Measurements from ENCODE around the gene GPN2.

The GPN2 gene

DNA sequence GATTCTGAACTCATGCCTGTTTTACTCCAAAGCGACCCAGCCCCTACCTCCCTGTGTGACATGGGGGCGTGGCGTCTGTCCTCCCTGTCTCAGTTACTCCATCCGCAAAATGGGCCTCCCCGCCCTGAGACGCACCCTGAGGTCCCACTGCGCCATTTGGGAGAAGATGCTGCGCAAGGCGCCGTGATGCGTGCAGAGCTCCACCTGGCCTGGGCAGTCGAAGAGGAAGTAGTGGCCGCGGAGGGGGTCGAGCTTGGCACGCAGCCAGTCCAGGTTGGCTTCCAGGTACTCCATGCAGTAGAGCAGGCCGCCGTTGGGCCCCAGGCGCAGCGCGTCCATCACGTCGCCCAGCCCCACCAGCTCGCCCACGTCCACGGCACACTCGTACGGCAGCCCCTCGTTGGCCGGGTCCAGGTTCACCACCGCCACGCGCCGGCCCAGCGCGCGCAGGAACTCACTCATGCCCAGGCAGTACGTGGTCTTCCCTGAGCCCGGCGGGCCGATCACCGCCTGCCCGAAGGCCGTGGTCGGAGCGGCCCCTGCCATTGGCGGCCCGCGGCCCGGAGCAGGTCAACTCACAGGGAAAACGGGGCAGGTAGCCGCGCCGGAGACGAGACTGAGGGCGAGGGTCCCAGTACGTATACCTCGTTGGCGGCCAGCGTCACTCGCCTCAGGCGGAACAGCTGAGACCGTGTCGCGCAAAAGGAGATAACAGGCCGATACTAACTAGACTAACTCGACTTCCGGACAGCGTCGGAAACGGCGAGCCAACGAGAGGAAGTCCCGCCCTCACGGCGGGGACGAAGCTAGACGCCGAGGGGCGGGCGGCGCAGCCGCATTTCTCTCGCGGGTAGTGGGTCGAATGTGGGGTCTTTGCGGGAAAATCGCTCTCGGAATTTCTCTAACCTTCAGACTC is at the start of gene GPN2:
GPN2 (minus strand) TSS at position 733 of the 916 bp plus-strand sequence; CDS start at position 546, 187 bp downstream.
- DNase-seq, result peak; percentile 73

DNA sequence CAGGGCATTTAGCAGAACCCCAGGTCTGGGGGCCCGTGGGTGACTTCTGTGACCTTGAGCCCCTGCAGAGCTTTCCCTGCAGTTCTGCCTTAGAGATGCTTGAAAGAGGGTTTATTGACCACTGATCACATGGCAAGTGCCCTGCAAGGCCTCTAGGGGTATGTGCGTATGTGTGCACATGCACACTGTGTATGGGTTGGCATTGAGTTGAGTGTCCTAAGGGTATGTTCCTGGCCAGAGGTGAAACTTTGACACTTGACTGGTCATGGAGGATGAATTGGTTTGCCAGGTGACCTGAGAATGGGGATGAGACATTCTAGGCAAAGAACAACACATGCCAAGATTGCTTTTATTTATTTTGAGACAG is 48.6 kb upstream of the GPN2 start:
- DNase-seq, result no peak

DNA sequence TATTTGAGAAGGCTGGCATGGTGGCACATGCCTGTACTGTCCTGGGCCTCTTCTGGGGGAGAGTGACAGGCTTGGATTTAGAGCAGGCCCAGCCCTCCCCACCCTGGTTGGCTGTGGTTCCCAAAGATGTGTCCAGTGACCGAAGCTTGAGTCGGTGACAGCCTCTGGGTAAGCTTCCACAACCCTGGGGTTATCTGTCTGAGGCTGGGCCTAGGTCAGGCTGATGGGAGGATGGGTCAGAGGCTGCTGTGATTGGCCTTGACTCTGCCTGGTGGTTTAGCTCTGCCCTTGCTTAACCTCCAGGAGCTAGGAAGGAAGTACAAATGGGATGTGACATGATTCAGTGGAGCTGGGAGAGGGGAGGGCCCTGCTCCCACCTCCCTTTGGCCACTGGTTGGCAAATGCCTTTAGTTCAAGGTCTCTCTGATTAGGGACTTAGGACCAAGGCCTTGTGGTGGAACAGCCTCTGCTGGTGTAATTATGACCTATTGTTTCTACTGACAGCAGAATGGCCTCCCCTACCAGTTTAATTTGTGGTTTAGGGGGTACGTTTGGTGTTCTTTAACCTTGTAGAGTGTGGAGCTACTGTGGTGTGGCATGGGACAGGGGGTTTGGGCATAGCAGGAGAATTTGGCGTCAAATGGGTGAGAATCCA is 48.0 kb upstream of the GPN2 start:
- DNase-seq, result no peak

DNA sequence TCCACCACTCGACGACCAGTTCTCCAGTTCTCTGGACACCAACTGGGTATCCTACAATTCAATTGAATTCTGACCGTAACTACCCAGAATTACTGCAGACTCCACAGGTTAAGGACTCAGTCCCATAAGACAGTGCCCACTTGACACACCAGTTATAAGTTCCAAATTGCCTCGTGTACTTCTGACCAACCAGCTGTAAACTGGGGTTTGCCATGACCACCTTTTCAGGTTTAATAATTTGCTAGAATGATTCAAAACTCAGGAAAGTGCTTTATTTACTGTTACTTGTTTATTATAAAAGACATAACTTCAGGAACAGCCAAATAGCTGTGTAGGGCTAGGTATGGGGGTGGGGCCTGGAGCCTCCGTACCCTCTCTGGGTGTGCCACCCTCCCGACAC is 46.7 kb upstream of the GPN2 start:
- DNase-seq, result no peak

DNA sequence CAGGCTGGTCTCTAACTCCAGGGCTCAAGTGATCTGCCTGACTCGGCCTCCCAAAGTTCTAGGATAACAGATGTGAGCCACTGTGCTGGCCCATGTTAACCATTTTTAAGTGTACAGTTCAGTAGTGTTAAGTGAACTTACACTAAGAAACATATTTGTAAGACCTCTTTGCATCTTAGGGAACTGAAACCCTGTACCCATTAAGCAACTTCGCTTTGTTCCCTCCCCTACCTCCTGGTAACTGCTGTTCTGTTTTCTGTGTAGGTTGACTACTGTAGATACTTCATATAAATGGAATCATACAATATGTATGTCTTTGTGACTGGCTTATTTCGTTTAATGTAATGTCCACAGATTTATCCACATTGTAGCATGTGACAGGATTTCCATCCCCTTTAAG is 42.4 kb upstream of the GPN2 start:
- DNase-seq, result no peak

DNA sequence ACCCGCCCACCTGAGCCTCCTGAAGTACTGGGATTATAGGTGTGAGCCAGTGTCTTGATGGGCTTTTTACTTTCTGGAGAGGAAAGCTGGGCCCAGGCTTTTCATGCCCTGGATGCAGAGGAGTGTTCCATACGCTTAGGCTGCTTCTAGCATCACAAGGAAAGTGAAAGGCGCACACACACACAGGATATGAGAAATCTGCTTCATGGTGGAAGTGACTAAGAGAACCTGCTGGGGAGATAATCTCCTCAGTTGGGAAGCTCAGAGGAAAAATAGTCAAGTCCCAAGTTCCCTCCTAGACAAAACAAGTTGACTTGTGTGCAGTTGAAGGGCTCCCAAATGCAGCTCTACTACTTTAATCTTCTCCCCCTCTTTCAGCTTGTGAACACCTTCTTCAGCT is 33.6 kb upstream of the GPN2 start:
- no peak for DNase-seq

DNA sequence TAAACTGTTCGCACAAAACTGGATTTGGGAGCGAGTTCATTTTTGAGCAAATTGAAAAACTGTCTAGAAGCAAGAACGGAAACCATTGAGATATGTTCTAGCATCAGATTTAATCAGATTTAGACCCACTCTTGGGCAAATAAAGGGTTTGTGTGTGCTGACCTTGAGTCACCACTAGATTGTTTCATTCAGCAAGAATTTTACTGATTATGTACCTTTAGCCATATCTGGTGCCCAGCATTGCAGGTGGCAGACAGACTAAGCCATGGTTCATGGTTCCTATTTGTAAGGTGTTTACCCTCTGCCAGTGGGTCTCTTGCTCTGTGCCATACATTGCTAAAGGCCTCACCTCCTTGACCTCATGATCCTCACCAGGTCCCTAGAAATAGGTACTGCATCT is 32.8 kb upstream of the GPN2 start:
- DNase-seq, result no peak

DNA sequence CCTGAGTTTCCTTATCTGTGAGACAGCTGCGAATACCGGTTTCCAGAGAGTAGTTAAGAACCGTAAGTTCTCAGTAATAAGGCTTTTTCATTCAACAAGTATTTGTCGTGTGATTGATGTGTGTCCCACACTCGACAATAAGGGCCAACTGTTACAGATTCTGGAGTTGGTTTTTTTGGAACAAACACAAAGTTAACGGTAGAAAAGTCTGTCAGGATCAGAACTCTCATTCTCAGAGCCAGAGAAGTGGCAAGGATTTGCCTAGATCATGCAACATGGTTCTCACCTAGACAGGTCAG is 32.3 kb upstream of the GPN2 start:
- no peak for DNase-seq

DNA sequence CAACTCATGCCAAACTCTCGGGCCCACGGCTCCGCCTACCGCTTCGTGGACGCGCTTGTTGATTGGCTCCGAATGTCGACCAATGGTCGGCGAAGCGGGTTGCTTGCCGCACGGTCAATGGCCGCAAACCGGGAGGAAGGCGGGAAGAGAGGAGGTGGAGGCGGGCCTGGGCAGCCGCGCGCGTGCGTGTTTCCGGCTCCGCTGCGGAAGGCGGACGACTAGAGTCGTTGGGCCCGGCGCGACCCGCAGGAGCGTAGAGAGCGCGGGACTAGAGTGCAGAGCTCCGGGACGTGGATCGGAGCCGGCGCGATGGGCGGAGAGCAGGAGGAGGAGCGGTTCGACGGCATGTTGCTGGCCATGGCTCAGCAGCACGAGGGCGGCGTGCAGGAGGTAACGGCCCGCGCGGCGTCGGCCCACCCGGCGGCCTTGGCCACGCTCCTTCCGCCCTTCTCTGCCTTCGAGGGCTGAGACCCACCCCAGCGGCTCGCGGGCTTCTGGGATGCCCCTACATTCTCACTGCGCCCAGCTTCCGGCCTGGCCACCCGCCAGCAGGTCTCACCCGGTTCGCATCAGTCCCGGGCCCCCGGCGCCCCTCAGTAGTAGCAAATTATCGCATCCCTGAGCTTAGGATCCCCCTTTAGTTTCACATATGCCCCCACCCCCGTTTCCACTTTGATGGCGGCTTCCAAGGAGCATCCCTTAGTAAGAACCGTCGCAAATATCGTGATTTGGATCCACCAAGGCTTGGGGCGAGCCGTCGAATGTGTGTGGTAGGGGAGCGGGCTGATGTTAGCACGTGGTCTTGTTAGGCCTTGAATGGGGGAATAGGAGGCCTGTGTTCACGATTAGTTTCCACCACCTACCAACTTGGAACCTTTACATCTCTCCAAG is 31.7 kb upstream of the GPN2 start, which contains the start of gene NUDC:
NUDC (plus strand) TSS at position 204 of the 891 bp plus-strand sequence; CDS start at position 310, 106 bp downstream.
- DNase-seq, result peak; percentile 96

DNA sequence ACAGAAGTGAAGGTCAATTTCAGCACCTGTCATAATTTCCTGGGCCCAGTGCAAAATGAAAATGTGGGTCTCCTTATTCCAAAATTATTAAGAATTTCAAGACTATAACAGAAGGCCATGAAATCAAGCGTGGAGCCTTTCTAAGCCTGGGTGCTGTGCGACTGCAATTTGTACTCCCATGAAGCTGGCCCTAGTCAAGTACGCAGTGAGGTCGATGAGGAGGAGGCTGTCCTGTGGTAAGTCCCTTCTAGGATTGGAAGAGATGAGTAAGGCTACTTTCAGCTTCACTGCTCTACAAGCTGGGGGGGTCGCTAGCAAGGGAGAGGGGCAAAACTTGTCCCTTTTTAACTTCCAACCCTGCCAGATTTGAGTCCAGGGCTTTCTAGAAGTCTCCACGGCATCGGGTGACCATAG is 31.1 kb upstream of the GPN2 start:
- no peak for DNase-seq

DNA sequence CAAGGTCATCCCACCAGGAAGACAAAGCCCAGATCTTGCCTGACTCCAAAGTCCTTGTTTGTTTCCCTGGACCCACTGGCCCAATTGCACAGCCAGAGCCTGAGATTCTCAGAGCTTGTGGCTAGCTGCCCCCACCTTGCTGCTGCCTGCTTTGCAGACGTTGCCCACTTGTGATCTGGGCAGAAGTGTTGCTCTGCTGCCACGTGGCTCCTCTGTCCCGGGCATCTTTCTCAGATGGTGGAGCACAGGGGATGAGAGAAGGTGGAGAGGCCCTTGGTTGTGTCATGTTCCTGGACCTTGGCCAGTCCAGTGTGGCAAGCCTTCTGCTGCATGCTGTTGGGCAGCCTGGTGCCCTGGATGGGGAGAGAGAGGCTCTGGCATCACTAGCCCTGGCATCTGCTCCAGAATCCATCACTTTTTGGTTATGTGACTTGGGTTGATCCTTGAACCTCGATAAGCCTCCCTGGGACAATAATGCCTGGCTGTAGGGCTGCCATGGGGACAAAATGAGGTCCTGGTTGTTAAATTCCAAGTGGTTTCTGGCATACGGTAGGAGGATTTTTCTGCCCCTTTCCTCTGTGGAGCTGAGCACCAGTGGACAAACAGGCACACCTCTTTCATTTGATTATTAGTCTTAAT is 25.2 kb upstream of the GPN2 start:
- DNase-seq, result no peak

DNA sequence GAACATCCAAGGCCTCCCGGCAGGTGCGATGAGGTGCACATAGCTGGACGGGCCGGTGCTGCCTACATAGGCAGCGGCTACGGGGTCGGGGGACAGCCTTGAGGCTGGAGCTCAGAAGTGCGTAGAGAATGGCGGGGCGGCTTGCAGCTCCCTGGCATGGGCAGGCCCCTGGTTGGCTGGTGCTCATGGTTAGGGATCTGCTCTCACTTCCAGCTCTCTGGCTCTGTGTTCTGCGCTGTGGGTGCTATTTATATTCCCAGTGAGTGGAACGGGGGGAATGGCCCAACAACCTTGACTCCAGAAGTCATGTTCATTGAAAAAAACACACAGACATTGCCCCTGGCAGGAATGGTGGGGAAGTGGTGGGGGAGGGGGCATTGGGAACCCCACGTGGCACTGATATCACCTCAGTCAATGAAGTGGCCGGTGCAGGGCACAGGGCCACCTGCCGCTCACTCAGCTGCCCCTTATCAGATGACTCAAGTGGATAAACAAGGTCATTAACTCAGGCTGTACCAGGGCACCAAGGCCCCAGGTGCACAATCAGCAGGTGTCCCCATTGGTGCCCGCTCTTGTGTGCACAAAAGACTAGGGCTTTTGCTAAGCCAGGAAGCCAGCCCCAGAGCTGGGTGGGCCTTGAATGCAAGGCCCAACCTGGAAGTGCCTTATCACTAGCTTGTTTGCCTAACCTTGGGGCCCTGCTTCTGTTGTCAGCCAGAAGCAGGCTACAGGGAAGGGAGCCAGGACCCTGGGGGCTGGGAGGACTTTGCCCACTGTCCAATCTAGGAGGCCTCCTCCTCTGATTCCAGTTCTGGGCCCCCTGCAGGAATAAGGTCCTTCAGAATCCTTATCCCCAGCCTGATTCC is 23.9 kb upstream of the GPN2 start, which contains the start of gene NR0B2:
NR0B2 (minus strand) TSS at position 222 of the 866 bp plus-strand sequence; CDS start at position 187, 35 bp downstream.
- DNase-seq, result no peak

DNA sequence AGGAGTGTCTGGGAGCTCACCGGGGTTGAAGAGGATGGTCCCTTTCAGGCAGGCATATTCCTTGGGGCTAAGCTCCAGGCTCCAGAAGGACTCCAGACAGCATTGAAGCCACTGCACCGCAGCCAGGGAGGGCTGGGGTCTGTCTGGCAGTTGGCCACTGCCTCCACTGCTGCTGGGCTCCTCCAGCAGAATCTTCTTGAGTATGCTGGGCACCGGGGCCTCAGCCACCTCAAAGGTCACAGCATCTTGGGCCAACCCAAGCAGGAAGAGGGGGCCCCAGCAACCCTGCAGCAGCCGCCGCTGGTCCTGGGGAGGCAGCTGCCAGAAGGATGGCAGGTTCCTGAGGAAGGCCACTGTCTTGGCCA is 23.3 kb upstream of the GPN2 start:
- DNase-seq, result no peak

DNA sequence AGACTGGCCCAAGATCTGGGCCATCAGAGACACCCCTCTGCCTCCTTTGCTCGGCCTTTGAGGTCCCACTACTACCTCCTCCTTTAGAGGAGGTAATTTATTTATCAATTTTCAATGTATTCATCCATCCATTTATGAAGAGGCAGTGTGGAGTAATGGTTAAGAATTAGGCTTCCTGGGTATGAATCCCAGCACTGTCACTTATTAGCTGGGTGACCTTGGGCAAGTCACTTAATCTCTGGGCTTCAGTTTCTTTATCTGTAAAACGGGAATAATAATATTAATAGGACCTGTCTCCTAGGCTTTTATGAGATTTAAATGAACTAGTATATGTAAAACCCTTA is 22.0 kb upstream of the GPN2 start:
- DNase-seq, result no peak

DNA sequence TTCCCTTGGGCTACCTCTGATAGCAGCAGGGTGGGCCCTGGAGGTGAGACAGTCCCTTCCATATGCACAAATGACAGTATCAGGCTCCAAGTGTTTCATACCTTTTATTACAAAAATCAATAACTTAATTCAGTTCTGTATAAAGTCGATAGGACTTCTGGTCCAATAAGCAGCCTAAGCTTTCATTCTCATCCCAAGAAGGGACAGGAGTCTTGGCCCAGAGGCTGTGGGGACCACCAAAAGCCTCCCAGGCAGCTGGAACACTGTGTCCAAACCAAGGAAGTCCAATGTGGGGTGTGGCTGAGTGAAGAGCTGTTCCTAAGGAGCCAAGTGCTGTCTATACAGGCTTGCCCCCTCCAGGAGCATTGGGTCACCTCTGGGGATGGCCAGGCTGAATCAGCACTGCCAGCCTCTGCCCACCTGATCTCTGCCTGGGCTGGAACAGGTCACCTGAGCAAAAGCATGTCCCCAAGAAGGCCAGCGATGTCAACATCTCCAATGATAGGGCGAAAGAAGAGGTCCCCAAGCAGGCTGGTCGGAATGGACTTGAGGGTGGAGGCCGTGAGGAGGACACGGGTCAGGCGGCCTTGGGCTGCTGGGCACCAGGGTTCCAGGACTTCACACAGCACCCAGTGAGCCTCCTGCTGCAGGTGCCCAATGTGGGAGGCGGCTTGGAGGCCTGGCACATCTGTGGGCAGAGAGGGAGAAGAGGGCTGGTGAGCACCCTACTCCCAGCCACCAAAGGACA is 21.5 kb upstream of the GPN2 start:
- no peak for DNase-seq

DNA sequence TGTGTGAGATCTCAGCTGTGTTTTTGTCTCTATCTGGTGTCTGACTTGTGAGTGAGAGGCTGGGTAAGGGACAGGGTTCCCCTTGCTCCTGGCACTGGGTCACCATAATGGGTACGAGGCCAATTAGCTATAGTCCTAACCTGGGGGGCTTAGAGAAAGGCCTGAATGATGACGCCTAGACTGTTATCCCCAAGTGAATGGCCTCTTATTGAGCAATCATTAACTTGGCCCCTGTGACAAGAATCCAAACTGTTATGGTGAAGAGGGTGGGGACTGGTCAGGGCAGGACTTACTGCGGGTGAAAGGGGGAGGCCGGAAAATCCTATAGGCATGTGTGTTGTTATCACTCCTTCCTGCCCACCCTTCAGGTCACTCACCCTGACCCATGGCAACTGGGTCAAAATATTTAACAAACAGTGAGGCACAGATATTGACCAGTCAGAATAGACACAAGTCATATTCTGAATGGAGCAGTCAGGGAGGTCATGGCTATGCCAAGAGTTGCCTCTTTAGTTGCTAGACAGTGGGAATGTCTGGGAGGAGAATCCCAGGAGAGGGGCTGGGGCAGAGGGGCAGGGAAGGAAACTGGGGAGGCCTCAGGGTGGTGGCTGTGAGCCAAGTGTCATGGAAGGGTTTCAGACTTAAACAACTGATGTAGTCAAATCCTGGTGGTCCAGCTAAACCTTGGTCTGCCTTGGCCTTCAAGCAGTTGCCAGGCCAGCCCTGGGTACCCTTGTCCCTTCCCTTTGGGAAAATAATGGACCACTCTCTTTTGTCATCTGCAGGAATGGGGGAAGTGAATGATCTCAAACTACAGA is 20.5 kb upstream of the GPN2 start:
- DNase-seq, result no peak

DNA sequence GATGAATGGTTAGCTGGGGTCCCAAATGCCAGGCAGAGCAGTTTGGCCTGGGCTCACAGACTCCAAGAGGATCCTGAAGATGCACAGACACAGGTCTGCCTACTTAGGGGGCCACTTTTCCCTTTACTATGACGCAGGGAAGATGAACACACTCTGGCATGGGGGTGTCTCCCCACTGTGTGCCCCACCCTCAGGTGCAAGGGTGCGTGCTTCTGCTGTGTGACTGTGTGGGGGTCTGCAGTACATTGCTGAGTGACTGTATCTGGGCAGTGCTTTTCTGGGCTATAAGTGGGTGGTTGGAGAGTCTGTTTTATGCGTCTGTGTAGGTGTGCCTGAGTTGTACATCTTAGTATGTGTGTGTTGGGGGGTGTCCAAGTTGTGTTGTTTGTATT is 19.9 kb upstream of the GPN2 start:
- DNase-seq, result no peak

DNA sequence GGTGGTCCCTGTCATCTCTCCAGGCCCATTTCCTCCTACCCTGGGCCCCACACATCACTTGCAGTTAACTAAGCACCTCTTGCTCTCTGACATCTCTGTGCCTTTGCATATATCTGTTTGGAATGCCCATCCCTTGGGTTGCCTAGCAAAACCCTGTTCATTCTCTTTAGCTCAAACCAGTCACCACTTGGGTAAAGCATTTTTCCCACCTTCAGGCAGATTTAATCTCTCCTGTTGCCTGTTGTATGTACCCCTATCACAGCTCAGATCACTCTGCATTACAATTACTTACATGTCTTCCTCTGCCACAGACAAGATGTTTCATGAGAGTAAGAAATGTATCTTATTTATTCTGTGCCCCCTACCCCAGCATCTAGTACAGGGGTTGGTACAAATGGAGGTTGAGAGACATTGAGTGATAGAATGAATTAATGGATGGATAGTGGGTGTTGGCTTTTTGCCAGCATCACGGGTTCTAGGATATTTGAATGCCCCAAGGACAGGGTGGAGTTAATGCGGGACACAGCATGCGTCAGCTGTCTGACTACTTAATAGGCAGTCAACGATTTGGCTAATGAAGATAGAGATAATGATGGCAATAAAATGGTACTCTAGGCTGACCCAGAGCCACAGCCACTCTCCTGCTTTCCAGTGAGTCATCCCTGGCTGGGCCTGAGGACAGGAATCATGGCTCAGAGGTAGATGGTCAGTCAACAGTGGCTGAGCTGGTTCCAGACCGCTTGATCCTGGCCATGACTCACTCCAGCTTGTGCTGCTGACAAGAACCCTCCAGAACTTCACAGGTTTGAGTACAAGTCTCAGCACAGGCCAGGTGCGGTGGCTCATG is 17.2 kb upstream of the GPN2 start:
- no peak for DNase-seq

DNA sequence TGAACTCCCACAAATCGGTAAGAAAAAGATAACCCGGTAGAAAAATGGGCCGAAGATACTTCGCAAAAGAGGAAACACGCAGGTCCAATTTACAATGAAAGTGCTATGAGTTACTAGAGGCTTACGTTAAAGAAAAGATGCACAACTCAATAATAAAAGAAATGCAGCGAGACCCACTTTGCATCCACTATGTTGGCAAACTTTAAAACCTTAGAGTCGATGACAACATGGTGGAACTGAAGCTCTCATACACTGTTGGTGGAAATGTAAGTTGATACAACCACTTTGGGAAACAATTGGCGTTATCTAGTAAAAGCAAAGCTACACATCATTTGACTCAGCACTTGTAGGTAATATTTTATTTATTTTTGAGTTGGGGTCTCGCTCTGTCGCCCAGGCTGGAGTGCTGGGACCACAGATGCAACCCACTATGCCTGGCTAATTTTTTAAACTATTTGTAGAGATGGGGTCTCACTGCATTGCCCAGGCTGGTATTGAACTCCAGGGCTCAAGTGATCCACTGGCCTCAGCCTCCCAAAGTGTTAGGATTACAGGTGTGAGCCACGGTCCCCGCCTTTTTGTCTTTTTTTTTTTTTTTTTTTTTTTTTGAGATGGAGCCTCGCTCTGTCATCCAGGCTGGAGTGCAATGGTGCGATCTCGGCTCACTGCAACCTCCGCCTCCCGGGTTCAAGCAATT is 10.9 kb upstream of the GPN2 start:
- no peak for DNase-seq
